ENCODE results near the gene CFAP74. TPM values are rescaled to one million over a fixed set of nuclear protein-coding genes. Genes with fewer than 3 reads are reported as not detected.

The CFAP74 gene
- total RNA-seq, 1 experiment from 2014 or later, result not detected

DNA sequence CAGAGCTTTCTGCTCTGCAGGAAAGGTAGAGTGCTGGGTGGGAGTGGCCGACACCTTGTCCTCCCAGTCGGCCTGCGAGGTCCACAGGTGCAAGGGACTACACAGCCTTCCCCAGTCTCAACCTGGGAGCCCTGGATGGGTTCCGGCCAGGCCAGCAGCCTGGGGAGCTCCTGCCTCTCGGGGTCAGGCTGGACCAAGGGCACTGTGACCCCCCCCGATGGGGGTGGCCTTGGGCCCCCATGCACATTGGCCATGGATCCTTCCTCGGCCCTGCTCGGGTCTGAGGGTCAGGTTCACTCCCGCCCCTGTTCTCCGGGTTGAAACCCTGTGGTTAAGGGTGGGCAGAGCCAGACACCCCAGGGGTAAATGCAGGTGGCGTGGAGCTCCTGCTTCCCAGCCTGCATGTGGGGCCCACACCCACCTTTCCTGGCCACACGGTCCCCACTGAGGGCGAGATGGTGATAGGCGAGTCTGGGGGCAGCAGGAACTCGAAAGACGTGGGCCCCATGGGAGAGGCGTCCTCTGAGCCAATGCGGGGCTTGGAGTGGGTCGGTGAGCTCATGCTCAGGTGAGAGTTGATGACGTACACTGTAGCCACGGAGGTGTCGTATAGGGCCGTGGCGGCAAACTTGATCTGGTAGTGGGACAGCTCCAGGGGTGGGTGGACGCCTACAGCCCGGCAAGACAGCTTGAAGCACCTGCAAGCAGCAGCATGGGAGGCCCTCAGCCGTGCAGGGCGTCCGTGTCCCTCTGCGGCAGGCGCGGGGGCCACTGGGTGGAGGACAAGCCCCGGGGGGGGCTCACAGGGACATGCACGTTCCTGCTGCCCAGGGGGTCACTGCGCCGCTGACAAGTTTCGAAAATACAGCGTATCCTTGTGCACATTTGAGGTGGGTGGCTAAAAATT is 73.7 kb downstream of the CFAP74 start:
- Histone ChIP-seq H3K36me3 (no peaks in the 10 kb centered on the region), H3K4me3 (no peak overlapping the region), H3K27me3 (replicated peaks) (peaks cover 5% of the 10 kb centered on the region), H3K9me3 (replicated peaks) (no peaks in the 10 kb centered on the region), H3K27ac (no peak overlapping the region), H3K4me1 (replicated peaks) (no peaks in the 10 kb centered on the region)
- no peak for DNase-seq (ENCODE audit: low read depth in 1 of 2, low spot score in 2 of 2)

DNA sequence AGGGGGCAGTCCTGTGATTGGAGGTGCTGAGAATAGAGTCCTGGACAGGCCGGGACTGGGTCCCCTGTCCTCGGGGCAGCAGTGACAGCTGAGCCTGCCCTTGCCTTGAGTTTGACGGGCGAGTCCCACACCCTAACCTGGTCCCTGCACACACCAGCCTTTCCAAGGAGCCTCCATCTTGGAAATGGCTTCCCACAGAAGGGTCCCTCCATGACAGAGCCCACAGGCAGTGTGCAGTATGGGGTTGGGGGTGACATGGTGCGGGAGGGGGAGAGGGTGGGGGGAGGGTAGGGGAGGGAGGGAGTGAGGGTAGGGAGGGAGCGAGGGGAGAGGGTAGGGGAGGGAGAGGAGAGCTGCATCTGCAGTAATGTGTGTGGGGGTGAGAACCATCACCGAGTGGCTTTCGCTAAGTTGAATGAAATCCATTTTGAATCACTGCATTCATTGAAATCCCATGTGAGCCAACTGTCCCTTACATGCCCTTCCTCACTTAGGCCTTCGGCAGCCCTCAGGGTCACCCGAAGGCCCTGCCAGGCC is 74.4 kb downstream of the CFAP74 start:
- H3K4me3 ChIP-seq, result no peak overlapping the region
- H3K9me3 ChIP-seq (replicated peaks), result no peaks in the 10 kb centered on the region

DNA sequence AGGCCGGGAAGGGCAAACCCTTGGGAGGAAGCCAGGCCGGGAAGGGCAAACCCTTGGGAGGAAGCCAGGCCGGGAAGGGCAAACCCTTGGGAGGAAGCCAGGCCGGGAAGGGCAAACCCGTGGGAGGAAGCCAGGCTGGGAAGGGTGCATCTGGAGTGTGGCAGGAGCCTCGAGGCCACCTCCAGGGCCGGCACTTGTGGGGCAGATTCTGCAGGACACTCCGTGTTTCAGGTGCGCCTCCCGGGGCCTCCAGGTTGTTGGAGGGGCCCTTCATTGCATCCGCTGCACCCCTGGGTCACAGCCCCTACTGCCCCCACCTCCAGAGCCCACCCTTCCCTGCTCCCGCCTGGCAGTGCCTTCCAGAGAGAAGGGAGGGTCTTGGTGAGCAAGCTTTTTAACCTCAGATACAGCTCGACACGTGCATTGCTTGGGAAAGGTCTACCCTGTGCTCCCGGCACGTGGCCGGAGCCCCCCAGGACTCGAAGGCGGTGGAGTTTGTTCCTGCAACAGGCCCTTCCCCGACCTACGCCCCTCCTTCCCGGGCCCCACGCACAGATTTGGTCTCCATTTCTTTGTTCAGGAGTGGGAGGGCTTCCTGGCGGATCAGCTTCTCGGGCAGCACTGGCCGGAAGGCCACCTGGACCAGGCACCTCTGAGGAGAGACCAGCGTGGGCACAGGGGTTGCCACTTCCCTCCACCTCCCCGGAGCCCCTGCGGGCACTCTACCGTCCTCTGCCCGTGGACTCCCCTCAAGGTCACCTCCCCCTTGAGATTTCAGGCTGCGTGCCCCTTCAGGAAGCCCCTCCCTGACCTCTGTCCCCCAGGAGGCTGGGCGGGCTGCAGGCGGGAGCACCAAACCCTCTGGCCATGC is 75.1 kb downstream of the CFAP74 start:
- no peaks in the 10 kb centered on the region for H3K9me3 ChIP-seq (replicated peaks)
- DNase-seq (ENCODE audit: low read depth in 1 of 2, low spot score in 2 of 2), result no peak
- no peak overlapping the region for H3K4me3 ChIP-seq
- H3K27ac ChIP-seq, result no peak overlapping the region
- H3K4me1 ChIP-seq (replicated peaks), result no peaks in the 10 kb centered on the region
- no peaks in the 10 kb centered on the region for H3K36me3 ChIP-seq
- peaks cover 5% of the 10 kb centered on the region for H3K27me3 ChIP-seq (replicated peaks)

More for the DNA sequence above, 74.4 kb downstream of the CFAP74 start:
- H3K27me3 ChIP-seq (replicated peaks), result peaks cover 5% of the 10 kb centered on the region
- no peak overlapping the region for H3K27ac ChIP-seq
- H3K4me1 ChIP-seq (replicated peaks), result no peaks in the 10 kb centered on the region
- no peaks in the 10 kb centered on the region for H3K36me3 ChIP-seq
- no peak for DNase-seq (ENCODE audit: low read depth in 1 of 2, low spot score in 2 of 2)

DNA sequence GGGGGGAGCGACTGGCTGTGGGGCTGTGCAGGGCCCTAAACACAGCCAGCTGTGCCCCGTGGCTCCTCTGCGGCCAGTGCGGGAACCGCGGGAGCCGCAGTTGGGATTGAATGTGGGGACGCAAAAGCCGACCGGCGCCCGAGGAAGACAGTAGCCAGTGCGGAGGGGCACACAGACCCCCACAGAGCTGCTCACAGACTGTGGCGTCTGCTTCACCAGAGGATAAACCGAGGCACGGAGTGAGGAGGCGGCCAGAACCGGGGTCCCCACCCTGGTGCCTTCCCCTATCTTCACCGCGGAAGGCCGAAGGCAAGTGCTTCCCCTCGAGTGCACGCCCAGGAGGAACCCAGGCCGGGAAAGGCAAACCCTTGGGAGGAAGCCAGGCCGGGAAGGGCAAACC is 75.8 kb downstream of the CFAP74 start:
- H3K4me3 ChIP-seq, result no peak overlapping the region
- H3K9me3 ChIP-seq (replicated peaks), result no peaks in the 10 kb centered on the region
- no peaks in the 10 kb centered on the region for H3K4me1 ChIP-seq (replicated peaks)
- DNase-seq (ENCODE audit: low read depth in 1 of 2, low spot score in 2 of 2), result no peak
- no peaks in the 10 kb centered on the region for H3K36me3 ChIP-seq
- peaks cover 5% of the 10 kb centered on the region for H3K27me3 ChIP-seq (replicated peaks)
- no peak overlapping the region for H3K27ac ChIP-seq

DNA sequence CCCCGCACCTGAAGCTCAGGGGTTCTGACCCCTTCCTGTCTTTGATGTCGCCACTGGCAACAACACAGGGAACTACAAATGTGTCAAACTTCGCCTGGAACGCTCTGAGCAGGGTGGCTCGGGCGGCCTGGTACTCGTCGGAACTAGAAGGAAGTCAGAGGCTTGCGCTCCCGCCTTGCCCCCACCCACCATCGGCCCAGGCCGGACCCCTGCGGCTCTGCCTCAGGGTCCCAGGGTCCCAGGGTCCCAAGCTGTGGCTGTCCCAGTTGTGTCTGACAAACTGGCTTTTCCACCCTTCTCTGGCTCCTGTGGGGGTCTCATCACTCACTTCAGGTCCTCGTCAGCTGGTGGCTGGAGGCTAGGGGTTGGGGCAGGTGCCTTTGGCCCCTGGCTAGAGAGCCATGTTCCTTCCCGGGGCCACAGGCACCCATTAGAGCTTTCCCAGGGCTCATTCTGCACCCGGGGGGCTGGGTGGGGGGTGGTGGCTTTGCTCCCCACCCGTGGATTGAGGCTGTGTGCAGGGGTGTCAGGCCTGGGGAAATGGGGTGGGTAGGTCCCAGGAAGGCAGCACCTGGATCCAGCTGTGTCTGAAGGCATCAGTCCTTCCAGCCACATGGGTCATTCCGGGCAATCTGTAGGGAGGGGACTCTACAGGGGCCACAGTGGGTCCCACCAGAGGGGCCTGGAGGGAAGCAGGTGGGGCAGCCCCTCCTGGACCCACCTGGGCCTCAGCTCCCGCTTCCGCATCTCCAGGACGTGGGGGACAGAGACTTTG is 76.5 kb downstream of the CFAP74 start:
- Histone ChIP-seq H3K4me1 (replicated peaks) (no peaks in the 10 kb centered on the region), H3K9me3 (replicated peaks) (no peaks in the 10 kb centered on the region), H3K4me3 (no peak overlapping the region), H3K36me3 (no peaks in the 10 kb centered on the region), H3K27me3 (replicated peaks) (peaks cover 5% of the 10 kb centered on the region), H3K27ac (no peak overlapping the region)
- DNase-seq (ENCODE audit: low read depth in 1 of 2, low spot score in 2 of 2), result no peak

DNA sequence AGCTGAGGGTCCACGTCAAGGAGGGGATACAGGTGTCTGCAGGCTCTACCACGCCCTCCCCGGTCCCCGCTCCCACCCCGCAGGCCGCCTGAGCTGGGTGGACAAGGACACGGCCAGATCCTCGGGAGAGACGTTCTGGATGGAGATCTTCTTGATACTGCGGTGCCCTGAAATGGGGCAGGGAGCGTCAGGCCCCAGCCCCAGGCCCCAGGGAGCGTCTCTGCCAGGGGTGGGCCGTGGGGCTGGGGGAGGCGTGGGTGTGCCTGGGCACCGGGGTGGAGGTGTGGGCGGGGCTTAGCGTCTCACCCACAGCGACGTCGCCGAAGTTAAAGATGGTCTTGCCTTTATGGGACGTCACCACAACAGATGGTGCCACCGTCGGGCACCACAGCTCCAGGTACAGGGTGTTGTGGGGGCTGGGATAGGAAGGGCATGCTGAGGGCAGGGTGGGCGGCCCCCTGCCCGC is 77.2 kb downstream of the CFAP74 start:
- Histone ChIP-seq H3K27ac (no peak overlapping the region), H3K9me3 (replicated peaks) (no peaks in the 10 kb centered on the region), H3K36me3 (no peaks in the 10 kb centered on the region), H3K4me3 (no peak overlapping the region), H3K27me3 (replicated peaks) (peaks cover 5% of the 10 kb centered on the region), H3K4me1 (replicated peaks) (no peaks in the 10 kb centered on the region)
- DNase-seq (ENCODE audit: low read depth in 1 of 2, low spot score in 2 of 2), result no peak

DNA sequence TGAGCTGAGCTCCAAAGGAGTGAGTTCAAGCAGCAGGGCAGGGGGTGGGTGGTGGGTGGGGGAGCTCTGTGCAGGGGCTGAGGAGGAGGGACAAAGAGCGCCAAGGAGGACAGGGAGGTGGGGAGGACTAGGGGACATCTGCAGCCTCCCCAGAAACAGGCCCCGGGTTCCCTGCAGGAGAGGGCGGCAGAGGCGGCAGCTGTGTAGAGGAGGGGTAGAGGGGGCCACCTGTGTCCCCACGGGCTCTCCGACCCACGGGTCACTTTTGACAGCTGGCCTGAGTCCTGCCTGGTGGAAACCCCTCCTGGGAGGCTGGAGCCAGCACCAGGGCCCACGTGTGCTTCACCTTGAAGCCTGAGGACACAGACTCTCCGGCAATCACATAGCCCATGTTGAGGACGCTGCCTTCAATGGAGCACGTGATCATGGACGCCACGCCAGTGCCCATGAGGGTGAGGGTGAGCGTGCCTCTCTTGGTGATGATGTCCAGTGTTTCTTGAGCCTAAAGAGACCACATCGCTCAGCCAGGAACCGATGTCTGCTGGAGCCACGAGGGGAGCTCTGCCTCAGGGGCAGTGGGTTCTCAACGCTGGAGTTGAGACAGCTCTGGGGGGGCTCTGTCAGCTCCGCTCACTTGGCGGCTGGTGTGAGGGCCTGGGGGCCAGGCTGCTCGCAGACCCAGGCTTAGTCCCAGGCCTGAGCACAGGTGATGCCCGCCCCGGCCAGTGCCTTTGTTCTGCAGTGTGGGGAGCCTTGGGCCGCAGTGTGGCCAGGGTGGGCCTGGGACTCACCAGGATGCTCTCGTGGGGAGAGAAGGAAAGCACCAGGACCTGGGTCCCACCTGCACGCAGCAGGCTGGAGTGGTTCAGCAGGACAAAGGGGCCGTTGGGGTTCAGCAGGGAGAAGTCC is 77.9 kb downstream of the CFAP74 start:
- Histone ChIP-seq H3K4me1 (replicated peaks) (no peaks in the 10 kb centered on the region), H3K27me3 (replicated peaks) (peaks cover 5% of the 10 kb centered on the region), H3K36me3 (no peaks in the 10 kb centered on the region), H3K27ac (no peak overlapping the region), H3K4me3 (no peak overlapping the region), H3K9me3 (replicated peaks) (no peaks in the 10 kb centered on the region)
- DNase-seq (ENCODE audit: low read depth in 1 of 2, low spot score in 2 of 2), result no peak

DNA sequence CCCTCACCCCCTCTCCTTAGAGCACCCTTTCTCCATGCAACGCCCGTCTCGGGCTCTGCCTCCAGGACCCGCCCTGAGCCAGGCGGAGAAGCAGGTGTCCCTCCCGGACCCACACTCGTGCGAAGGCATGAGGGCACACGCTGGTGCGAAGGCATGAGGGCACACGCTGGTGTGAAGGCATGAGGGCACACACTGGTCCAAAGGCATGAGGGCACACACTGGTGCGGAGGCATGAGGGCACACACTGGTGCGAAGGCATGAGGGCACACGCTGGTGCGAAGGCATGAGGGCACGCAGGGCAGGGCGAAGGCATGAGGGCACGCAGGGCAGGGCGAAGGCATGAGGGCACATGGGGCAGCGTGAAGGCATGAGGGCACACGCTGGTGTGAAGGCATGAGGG is 78.7 kb downstream of the CFAP74 start:
- H3K27ac ChIP-seq, result no peak overlapping the region
- no peak overlapping the region for H3K4me3 ChIP-seq
- peaks cover under 1% of the 10 kb centered on the region; the same call in 1 of the 2 replicates for H3K4me1 ChIP-seq (replicated peaks)
- H3K9me3 ChIP-seq (replicated peaks), result no peaks in the 10 kb centered on the region
- H3K27me3 ChIP-seq (replicated peaks), result peaks cover 5% of the 10 kb centered on the region
- DNase-seq (ENCODE audit: low read depth in 1 of 2, low spot score in 2 of 2), result no peak
- H3K36me3 ChIP-seq, result no peaks in the 10 kb centered on the region

DNA sequence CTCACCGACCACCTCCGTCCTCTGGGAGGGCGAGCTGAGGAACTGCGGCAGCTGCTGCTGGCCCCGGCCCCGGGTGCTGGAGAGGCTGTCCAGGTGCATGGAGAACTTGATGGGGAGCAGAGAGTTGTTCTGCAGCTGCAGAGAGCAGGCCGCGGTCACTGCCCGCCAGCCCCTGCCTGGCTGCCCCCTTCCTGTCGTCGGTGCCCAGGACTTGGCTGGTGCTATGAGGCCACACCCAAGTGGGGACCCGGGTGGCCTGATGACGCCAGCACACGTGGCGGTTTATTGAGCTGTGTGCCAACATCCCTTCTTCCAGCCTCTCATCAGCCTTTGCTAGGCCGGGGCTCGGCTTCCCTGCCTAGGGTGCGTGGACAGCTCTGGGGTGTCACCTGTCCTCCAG is 79.2 kb downstream of the CFAP74 start:
- H3K27ac ChIP-seq, result no peak overlapping the region
- peaks cover 6% of the 10 kb centered on the region for H3K4me1 ChIP-seq (replicated peaks)
- no peak for DNase-seq (ENCODE audit: low read depth in 1 of 2, low spot score in 2 of 2)
- H3K4me3 ChIP-seq, result no peak overlapping the region
- no peaks in the 10 kb centered on the region for H3K36me3 ChIP-seq
- peaks cover 5% of the 10 kb centered on the region for H3K27me3 ChIP-seq (replicated peaks)
- H3K9me3 ChIP-seq (replicated peaks), result no peaks in the 10 kb centered on the region

DNA sequence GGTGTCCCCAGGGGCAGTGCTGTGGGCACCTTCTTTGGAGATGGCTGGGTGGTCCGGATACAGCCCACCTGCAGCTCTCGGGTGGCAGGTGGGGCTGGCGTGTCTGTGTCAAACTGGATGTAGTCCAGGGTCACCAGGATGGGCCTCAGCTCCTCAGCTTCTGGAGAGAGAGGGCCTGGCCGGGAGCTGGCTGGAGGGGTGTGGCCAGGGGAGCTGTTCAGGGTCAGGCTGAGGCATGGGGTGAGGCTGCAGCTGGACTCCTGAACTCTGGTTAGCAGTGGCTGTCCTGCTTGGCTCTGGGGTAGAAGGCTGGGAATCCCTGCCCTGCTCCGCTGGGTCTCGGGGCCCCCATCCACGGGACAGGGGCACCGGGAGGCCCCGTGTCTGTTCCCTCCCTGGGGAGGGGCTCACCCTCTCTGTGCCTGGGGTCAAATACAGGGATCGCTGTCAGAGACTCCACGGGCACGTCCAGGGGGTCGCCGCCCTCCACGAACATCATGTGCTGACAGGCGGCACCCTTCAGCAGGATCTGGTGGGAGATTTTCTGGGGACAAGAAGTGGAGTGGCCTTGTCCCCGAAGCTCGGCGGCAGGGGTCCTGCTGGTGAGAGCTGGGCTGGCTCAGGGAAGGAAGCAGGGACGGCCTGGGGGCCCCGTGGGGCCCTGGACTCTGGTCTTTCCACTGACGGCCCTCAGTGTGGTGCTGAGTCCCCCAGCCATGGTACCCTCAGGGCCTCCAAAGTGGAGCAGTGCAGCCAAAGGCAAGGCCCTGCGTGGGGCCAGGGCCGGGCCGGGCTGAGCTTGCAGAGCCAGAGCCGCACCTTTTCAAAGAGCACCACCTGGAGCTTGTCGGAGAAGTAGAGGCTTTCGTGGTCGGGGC is 80.4 kb downstream of the CFAP74 start:
- Histone ChIP-seq H3K27ac (no peak overlapping the region), H3K36me3 (no peaks in the 10 kb centered on the region), H3K27me3 (replicated peaks) (peaks cover 5% of the 10 kb centered on the region), H3K4me3 (no peak overlapping the region), H3K4me1 (replicated peaks) (peaks cover 17% of the 10 kb centered on the region), H3K9me3 (replicated peaks) (no peaks in the 10 kb centered on the region)
- no peak for DNase-seq (ENCODE audit: low read depth in 1 of 2, low spot score in 2 of 2)

DNA sequence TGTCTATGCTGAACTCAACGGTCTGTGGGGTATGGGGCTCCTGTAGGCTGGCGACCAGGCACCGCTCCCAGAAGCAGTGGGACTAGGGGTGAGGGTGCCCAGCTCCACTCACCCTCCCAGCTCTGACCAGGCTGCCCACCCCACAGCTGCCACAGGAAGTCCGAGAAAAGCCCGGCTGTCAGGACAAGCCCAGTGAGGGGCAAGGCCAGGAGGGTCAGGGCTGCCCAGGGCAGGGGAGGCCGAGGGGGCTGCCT is 81.0 kb downstream of the CFAP74 start:
- peaks cover 17% of the 10 kb centered on the region for H3K4me1 ChIP-seq (replicated peaks)
- H3K27me3 ChIP-seq (replicated peaks), result peaks cover 2% of the 10 kb centered on the region
- no peaks in the 10 kb centered on the region for H3K36me3 ChIP-seq
- no peak overlapping the region for H3K27ac ChIP-seq
- H3K9me3 ChIP-seq (replicated peaks), result no peaks in the 10 kb centered on the region
- H3K4me3 ChIP-seq, result no peak overlapping the region
- DNase-seq (ENCODE audit: low read depth in 1 of 2, low spot score in 2 of 2), result no peak

All from SJSA1 (cell line).